22Rv1 (cell line): ENCODE data around the gene TRANK1.

ENCODE experiments used
- ZFX ChIP-seq: fragments of 450-650 bp; IDR thresholded peaks from 2 replicates; pipeline ENCODE4 v1.6.1; 2017; ENCODE audit warnings: antibody characterized with exemption, borderline replicate concordance
- TF ChIP-seq, protein P1 (sequence below): fragments of 450-650 bp; IDR thresholded peaks from 2 replicates; pipeline ENCODE4 v1.5.1; 2017; ENCODE audit warnings: mild to moderate bottlenecking

- TF ChIP-seq, protein P1, sequence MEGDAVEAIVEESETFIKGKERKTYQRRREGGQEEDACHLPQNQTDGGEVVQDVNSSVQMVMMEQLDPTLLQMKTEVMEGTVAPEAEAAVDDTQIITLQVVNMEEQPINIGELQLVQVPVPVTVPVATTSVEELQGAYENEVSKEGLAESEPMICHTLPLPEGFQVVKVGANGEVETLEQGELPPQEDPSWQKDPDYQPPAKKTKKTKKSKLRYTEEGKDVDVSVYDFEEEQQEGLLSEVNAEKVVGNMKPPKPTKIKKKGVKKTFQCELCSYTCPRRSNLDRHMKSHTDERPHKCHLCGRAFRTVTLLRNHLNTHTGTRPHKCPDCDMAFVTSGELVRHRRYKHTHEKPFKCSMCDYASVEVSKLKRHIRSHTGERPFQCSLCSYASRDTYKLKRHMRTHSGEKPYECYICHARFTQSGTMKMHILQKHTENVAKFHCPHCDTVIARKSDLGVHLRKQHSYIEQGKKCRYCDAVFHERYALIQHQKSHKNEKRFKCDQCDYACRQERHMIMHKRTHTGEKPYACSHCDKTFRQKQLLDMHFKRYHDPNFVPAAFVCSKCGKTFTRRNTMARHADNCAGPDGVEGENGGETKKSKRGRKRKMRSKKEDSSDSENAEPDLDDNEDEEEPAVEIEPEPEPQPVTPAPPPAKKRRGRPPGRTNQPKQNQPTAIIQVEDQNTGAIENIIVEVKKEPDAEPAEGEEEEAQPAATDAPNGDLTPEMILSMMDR: no peak
- no peak for TF ChIP-seq ZFX
Observed at GRCh38 chr3:36817806-36818533, 126.9 kb downstream of the TRANK1 start.
